Effector memory CD4-positive, alpha-beta T cell (primary cell): ENCODE measurements around the gene TFAP2A.

Experiments
- DNase-seq, 3 donors: peaks; one replicate each; pipeline ENCODE4 v3.0.0-alpha.2; 2020
- H3K27ac ChIP-seq: 2 replicates; pipeline ENCODE4 v1.7.0; 2013; ENCODE audit warnings: mild to moderate bottlenecking, low read length, moderate library complexity; ENCODE audit not compliant: insufficient read depth, poor library complexity, severe bottlenecking
- H3K27me3 ChIP-seq: replicated peaks from 2 replicates; pipeline ENCODE4 v1.7.0; 2013; ENCODE audit warnings: mild to moderate bottlenecking, low read length; ENCODE audit not compliant: insufficient read depth, control insufficient read depth, poor library complexity, severe bottlenecking
- H3K36me3 ChIP-seq: 2 replicates; pipeline ENCODE4 v1.7.0; 2013; ENCODE audit warnings: mild to moderate bottlenecking, low read length, moderate library complexity; ENCODE audit not compliant: control insufficient read depth, insufficient read depth
- H3K4me1 ChIP-seq: 2 replicates; pipeline ENCODE4 v1.7.0; 2013; ENCODE audit warnings: low read length, mild to moderate bottlenecking; ENCODE audit not compliant: control insufficient read depth, insufficient read depth, poor library complexity, severe bottlenecking
- H3K4me3 ChIP-seq: 2 replicates; pipeline ENCODE4 v1.7.0; 2013; ENCODE audit warnings: low read length, low read depth, mild to moderate bottlenecking; ENCODE audit not compliant: insufficient read depth, poor library complexity, severe bottlenecking
- H3K9me3 ChIP-seq: 2 replicates; pipeline ENCODE4 v1.7.0; 2013; ENCODE audit warnings: mild to moderate bottlenecking, low read length, moderate library complexity; ENCODE audit not compliant: control insufficient read depth

The TFAP2A gene

GRCh38 chr6:10449751-10450150 lies 34.9 kb upstream of the TFAP2A start:
- no peaks in the 10 kb centered on the region for H3K36me3 ChIP-seq
- DNase-seq, result no peak
- H3K4me3 ChIP-seq, result no peak overlapping the region
- no peaks in the 10 kb centered on the region for H3K27me3 ChIP-seq
- no peaks in the 10 kb centered on the region for H3K4me1 ChIP-seq
- no peak overlapping the region for H3K27ac ChIP-seq
- H3K9me3 ChIP-seq, result no peaks in the 10 kb centered on the region

GRCh38 chr6:10448096-10448495 lies 33.2 kb upstream of the TFAP2A start:
- Histone ChIP-seq H3K27ac (no peak overlapping the region), H3K36me3 (no peaks in the 10 kb centered on the region), H3K27me3 (no peaks in the 10 kb centered on the region), H3K9me3 (no peaks in the 10 kb centered on the region), H3K4me1 (no peaks in the 10 kb centered on the region), H3K4me3 (no peak overlapping the region)
- DNase-seq, result no peak

- Histone ChIP-seq H3K36me3 (no peaks in the 10 kb centered on the region), H3K9me3 (no peaks in the 10 kb centered on the region), H3K4me3 (no peak overlapping the region), H3K4me1 (no peaks in the 10 kb centered on the region), H3K27me3 (no peaks in the 10 kb centered on the region), H3K27ac (no peak overlapping the region)
- DNase-seq, result no peak
Measured at GRCh38 chr6:10446548-10446947, 31.7 kb upstream of the TFAP2A start.

GRCh38 chr6:10441655-10442009 lies 26.8 kb upstream of the TFAP2A start:
- H3K36me3 ChIP-seq, result no peaks in the 10 kb centered on the region
- no peak for DNase-seq
- no peak overlapping the region for H3K27ac ChIP-seq
- H3K4me1 ChIP-seq, result no peaks in the 10 kb centered on the region
- H3K27me3 ChIP-seq, result no peaks in the 10 kb centered on the region
- H3K4me3 ChIP-seq, result no peak overlapping the region
- H3K9me3 ChIP-seq, result no peaks in the 10 kb centered on the region

GRCh38 chr6:10441004-10441654 lies 26.3 kb upstream of the TFAP2A start:
- no peak overlapping the region for H3K27ac ChIP-seq
- no peaks in the 10 kb centered on the region for H3K4me1 ChIP-seq
- no peak overlapping the region for H3K4me3 ChIP-seq
- H3K9me3 ChIP-seq, result no peaks in the 10 kb centered on the region
- H3K27me3 ChIP-seq, result no peaks in the 10 kb centered on the region
- H3K36me3 ChIP-seq, result no peaks in the 10 kb centered on the region
- no peak for DNase-seq

GRCh38 chr6:10437891-10438290 lies 23.0 kb upstream of the TFAP2A start:
- no peak for DNase-seq
- Histone ChIP-seq H3K9me3 (no peaks in the 10 kb centered on the region), H3K4me3 (no peak overlapping the region), H3K36me3 (no peaks in the 10 kb centered on the region), H3K4me1 (no peaks in the 10 kb centered on the region), H3K27ac (no peak overlapping the region), H3K27me3 (no peaks in the 10 kb centered on the region)

GRCh38 chr6:10434235-10434634 lies 19.4 kb upstream of the TFAP2A start:
- H3K27ac ChIP-seq, result no peak overlapping the region
- DNase-seq, result no peak
- H3K36me3 ChIP-seq, result no peaks in the 10 kb centered on the region
- H3K4me1 ChIP-seq, result no peaks in the 10 kb centered on the region
- no peaks in the 10 kb centered on the region for H3K27me3 ChIP-seq
- H3K9me3 ChIP-seq, result no peaks in the 10 kb centered on the region
- H3K4me3 ChIP-seq, result no peak overlapping the region

GRCh38 chr6:10433322-10433721 lies 18.4 kb upstream of the TFAP2A start:
- Histone ChIP-seq H3K4me1 (no peaks in the 10 kb centered on the region), H3K27me3 (no peaks in the 10 kb centered on the region), H3K9me3 (no peaks in the 10 kb centered on the region), H3K4me3 (no peak overlapping the region), H3K36me3 (no peaks in the 10 kb centered on the region), H3K27ac (no peak overlapping the region)
- DNase-seq, result no peak

GRCh38 chr6:10431423-10432164 lies 16.7 kb upstream of the TFAP2A start:
- Histone ChIP-seq H3K9me3 (no peaks in the 10 kb centered on the region), H3K4me3 (no peak overlapping the region), H3K27me3 (peaks cover 3% of the 10 kb centered on the region), H3K4me1 (no peaks in the 10 kb centered on the region), H3K27ac (no peak overlapping the region), H3K36me3 (no peaks in the 10 kb centered on the region)
- no peak for DNase-seq

GRCh38 chr6:10429638-10430427 lies 15.0 kb upstream of the TFAP2A start:
- Histone ChIP-seq H3K27ac (no peak overlapping the region), H3K9me3 (no peaks in the 10 kb centered on the region), H3K27me3 (peaks cover 12% of the 10 kb centered on the region), H3K4me1 (no peaks in the 10 kb centered on the region), H3K36me3 (no peaks in the 10 kb centered on the region), H3K4me3 (no peak overlapping the region)
- DNase-seq, result no peak
